Activated CD4-positive, alpha-beta T cell treated with anti-CD3 and anti-CD28 coated beads, Interleukin-2, amount 10 ng/mL, durations not matched to agents 7 days and 5 days (primary cell): ENCODE data around the gene NBEAL2. TPM values are rescaled to one million over a fixed set of nuclear protein-coding genes. Genes with fewer than 3 reads are reported as not detected.
"Not testable (repeated sequence)": the region's sequence is repeated elsewhere in the genome, so short reads cannot be mapped to it uniquely, and the experiment has no call there.

ENCODE experiments used
- CTCF ChIA-PET: fragments of 350-600 bp; sonication (Branson Sonifier 250); formaldehyde crosslinking; loops from one replicate; lab custom pipeline; 2021; ENCODE audit warnings: antibody characterized with exemption; lab: Charles Lee
- POLR2A ChIA-PET: fragments of 350-600 bp; sonication (Branson Sonifier 250); formaldehyde crosslinking; loops from one replicate; lab custom pipeline; 2021; ENCODE audit warnings: antibody characterized with exemption; lab: Charles Lee
- DNase-seq: peaks from one replicate; pipeline ENCODE4 v3.0.0-alpha.2; 2020
- H3K27ac Mint-ChIP-seq: one replicate; pipeline ENCODE4 v1.8.0; 2021; ENCODE audit warnings: mild to moderate bottlenecking, moderate library complexity, mixed read lengths
- H3K27me3 Mint-ChIP-seq: one replicate; pipeline ENCODE4 v1.8.0; 2021; ENCODE audit warnings: mixed read lengths
- H3K36me3 Mint-ChIP-seq: one replicate; pipeline ENCODE4 v1.8.0; 2021; ENCODE audit warnings: low read depth, mixed read lengths
- H3K4me1 Mint-ChIP-seq: one replicate; pipeline ENCODE4 v1.8.0; 2021; ENCODE audit warnings: mixed read lengths
- H3K4me3 Mint-ChIP-seq: one replicate; pipeline ENCODE4 v1.8.0; 2021; ENCODE audit warnings: mild to moderate bottlenecking, moderate library complexity, mixed read lengths
- H3K9me3 Mint-ChIP-seq: one replicate; pipeline ENCODE4 v1.8.0; 2021; ENCODE audit warnings: mixed read lengths
- total RNA-seq, 2 experiments: library from RNA; stranded (reverse); gene quantifications; one replicate each; pipeline ENCODE4 v1.2.3, GENCODE V29; 2021

Gene NBEAL2
- total RNA-seq, 2 experiments from 2014 or later: 194 to 212 TPM

DNA sequence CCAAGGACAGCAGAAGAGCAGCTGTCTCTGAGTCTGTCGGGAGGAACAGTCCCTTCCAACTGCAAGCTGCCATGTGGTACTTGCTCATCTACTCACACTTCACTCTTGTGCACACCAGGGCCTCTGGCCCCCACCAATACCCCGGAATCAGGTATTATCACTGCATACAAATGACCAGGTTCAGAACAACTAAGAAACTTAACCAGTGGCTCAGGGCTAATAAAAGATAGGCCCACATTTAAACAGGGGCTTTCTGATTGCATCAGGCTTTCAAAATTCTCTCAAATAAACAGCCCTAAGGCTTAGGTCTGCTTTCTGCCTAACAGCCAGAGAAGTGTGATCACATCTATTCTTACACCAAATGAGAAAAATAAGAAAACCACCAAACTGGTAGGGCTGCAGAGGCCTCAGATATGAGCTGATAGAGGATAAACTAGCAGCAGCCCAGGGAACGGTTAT, 23.6 kb upstream of the NBEAL2 start:
- Mint-ChIP-seq H3K27me3 (no peaks in the 10 kb centered on the region), H3K9me3 (no peaks in the 10 kb centered on the region), H3K36me3 (peaks cover 34% of the 10 kb centered on the region), H3K27ac (peak overlapping the region; percentile 86), H3K4me3 (no peak overlapping the region), H3K4me1 (peaks cover 87% of the 10 kb centered on the region)
- ChIA-PET POLR2A (no interaction called here), CTCF (interaction anchor here (1.0 to 1.4 kb wide), 5 partner anchors 8 to 26 kb away, joined by 3 to 5 read pairs (median 4); no protein-coding TSS in a partner anchor)
- no peak for DNase-seq

- Mint-ChIP-seq H3K36me3 (peaks cover 29% of the 10 kb centered on the region), H3K9me3 (no peaks in the 10 kb centered on the region), H3K4me3 (no peak overlapping the region), H3K27me3 (no peaks in the 10 kb centered on the region), H3K4me1 (peaks cover 87% of the 10 kb centered on the region), H3K27ac (no peak overlapping the region)
- no peak for DNase-seq
- ChIA-PET POLR2A (no interaction called here), CTCF (interaction anchor here (0.8 to 1.4 kb wide), 2 partner anchors 20 to 27 kb away, joined by 3 to 4 read pairs; no protein-coding TSS in a partner anchor)
These were observed 22.2 kb upstream of the NBEAL2 start for GRCh38 chr3:46957092-46957820.

DNA sequence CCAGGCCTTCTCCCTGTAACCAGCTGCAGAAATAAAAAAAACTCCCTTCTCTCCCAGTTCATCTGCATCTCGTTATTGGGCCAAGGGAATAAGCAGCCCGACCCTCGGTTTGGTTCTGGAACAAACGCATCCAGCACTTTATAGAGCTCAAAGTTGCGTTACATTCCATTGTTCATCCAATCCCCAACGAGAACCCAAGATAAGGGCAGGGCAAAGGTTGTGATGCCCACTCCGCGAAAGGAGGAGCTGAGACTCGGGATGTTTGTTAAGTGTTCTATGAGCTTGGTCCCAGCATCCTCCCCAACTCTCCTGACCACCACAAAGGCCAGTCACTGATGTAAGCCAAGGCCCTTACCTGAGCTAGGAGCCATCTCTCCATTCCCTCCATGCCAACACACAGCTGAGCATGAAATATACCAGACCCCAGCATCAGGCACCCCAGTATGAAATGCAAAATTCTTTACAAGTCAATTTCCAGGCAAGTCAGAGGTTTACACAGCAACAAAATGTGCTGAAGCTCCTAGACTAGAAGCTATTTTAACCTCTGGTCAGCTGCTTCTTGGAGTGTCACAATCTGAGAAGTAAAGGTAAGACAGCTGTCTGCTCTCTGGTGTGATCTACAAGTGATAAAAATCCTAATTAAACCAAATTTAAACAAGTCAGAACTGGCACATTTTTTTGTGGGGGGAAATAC, 20.9 kb upstream of the NBEAL2 start:
- H3K27me3 Mint-ChIP-seq: no peaks in the 10 kb centered on the region
- no peak overlapping the region for H3K4me3 Mint-ChIP-seq
- ChIA-PET POLR2A (interaction anchor here (0.5 kb wide), 1 partner anchor 9 kb away, joined by 4 read pairs; no protein-coding TSS in a partner anchor), CTCF (interaction anchor here (0.7 to 2.2 kb wide), 9 partner anchors 10 to 206 kb away, joined by 3 to 11 read pairs (median 4); no protein-coding TSS in a partner anchor)
- no peak overlapping the region for H3K27ac Mint-ChIP-seq
- H3K9me3 Mint-ChIP-seq: peaks cover 2% of the 10 kb centered on the region
- H3K36me3 Mint-ChIP-seq: peaks cover 39% of the 10 kb centered on the region
- peaks cover 85% of the 10 kb centered on the region for H3K4me1 Mint-ChIP-seq
- no peak for DNase-seq

DNA sequence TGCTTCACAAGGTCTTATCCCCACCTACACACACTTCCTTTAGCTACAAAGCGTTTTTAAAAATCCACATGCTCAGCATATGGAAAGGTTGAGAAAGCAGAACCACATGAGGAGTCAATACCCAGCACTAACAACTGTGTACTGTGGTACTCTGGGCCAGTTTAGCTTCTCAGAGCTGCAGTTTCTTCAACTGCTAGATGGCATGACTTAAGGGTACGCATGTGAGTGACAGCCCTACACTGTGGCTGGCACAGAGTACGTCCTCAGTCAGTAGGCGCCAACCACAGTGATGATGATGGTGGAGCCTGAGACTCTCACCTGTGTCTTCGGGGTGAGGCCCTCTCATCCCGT, 20.3 kb upstream of the NBEAL2 start:
- CTCF ChIA-PET: interaction anchor here (1.0 to 2.2 kb wide), 8 partner anchors 9 to 206 kb away, joined by 3 to 11 read pairs (median 4); no protein-coding TSS in a partner anchor
- H3K9me3 Mint-ChIP-seq: peaks cover 2% of the 10 kb centered on the region
- peaks cover 42% of the 10 kb centered on the region for H3K36me3 Mint-ChIP-seq
- no peak for DNase-seq
- POLR2A ChIA-PET: interaction anchor here (0.5 kb wide), 1 partner anchor 9 kb away, joined by 4 read pairs; no protein-coding TSS in a partner anchor
- H3K4me1 Mint-ChIP-seq: peaks cover 79% of the 10 kb centered on the region
- H3K27me3 Mint-ChIP-seq: no peaks in the 10 kb centered on the region
- H3K27ac Mint-ChIP-seq: peak overlapping the region; percentile 46
- no peak overlapping the region for H3K4me3 Mint-ChIP-seq

- peaks cover 2% of the 10 kb centered on the region for H3K9me3 Mint-ChIP-seq
- ChIA-PET POLR2A (no interaction called here), CTCF (interaction anchor here (0.8 to 2.2 kb wide), 5 partner anchors 8 to 40 kb away, joined by 3 to 11 read pairs (median 3); no protein-coding TSS in a partner anchor)
- H3K4me1 Mint-ChIP-seq: peaks cover 70% of the 10 kb centered on the region
- DNase-seq: no peak
- H3K27ac Mint-ChIP-seq: peak overlapping the region; percentile 46
- H3K27me3 Mint-ChIP-seq: no peaks in the 10 kb centered on the region
- peaks cover 38% of the 10 kb centered on the region for H3K36me3 Mint-ChIP-seq
- H3K4me3 Mint-ChIP-seq: no peak overlapping the region
These were observed 19.3 kb upstream of the NBEAL2 start for GRCh38 chr3:46960081-46960701.

- peak overlapping the region; percentile 16 for H3K27ac Mint-ChIP-seq
- no peaks in the 10 kb centered on the region for H3K27me3 Mint-ChIP-seq
- CTCF ChIA-PET: interaction anchor here (0.8 to 1.5 kb wide), 2 partner anchors 32 to 40 kb away, joined by 3 read pairs; no protein-coding TSS in a partner anchor
- H3K4me3 Mint-ChIP-seq: no peak overlapping the region
- peaks cover 70% of the 10 kb centered on the region for H3K4me1 Mint-ChIP-seq
- peaks cover 2% of the 10 kb centered on the region for H3K9me3 Mint-ChIP-seq
- peaks cover 41% of the 10 kb centered on the region for H3K36me3 Mint-ChIP-seq
- DNase-seq: no peak
- POLR2A ChIA-PET: no interaction called here
These were observed 18.6 kb upstream of the NBEAL2 start for GRCh38 chr3:46960835-46961234.

DNA sequence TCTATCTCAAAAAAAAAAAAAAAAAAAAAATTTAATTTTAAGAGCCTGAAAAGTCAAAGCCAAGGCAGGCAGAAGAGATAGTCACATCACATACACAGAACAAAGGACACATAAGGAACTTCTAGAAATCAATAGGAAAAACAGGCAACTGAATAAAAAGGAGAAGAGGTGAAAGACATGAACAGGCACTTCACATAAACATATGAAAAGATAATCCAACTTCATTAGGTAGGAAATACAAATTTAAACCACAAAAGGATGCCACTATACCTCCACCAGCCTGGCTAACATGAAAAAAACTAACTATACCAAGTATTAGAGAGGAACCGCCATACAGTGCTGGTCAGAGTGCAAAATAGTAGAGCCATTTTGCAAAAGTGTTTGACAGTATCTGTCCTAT, 17.0 kb upstream of the NBEAL2 start:
- H3K27ac Mint-ChIP-seq: no peak overlapping the region
- ChIA-PET POLR2A (no interaction called here), CTCF (no interaction called here)

DNA sequence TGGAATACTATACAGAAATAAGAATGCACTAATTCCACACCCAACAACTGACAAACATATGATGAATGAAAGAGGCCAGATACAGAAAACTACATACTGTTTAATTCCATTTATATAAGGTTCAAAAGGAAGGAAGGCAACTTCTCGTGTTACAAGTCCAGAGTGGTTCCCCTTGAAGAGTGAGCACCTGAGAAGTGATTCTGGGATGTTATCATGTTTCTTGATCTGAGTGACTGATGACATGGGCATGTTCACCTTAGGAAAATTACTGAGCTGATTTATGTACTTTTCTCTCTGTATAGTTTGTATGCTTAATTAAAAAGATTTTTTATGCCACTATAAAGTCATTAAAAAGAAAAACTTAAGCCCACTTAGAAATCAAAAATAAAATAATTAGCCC, 16.5 kb upstream of the NBEAL2 start:
- CTCF ChIA-PET: no interaction called here

More for the DNA sequence above, 17.0 kb upstream of the NBEAL2 start:
- H3K9me3 Mint-ChIP-seq: peaks cover 2% of the 10 kb centered on the region
- H3K36me3 Mint-ChIP-seq: peaks cover 50% of the 10 kb centered on the region
- peaks cover 73% of the 10 kb centered on the region for H3K4me1 Mint-ChIP-seq
- H3K4me3 Mint-ChIP-seq: no peak overlapping the region
- no peaks in the 10 kb centered on the region for H3K27me3 Mint-ChIP-seq
- DNase-seq: no peak

GRCh38 chr3:46964038-46964590, 15.4 kb upstream of the NBEAL2 start:
- Mint-ChIP-seq H3K36me3 (peaks cover 47% of the 10 kb centered on the region), H3K4me1 (peaks cover 75% of the 10 kb centered on the region)
- CTCF ChIA-PET, DNase-seq, H3K9me3 Mint-ChIP-seq, H3K27me3 Mint-ChIP-seq, H3K27ac Mint-ChIP-seq, H3K4me3 Mint-ChIP-seq: not testable (repeated sequence)
- POLR2A ChIA-PET: interaction anchor here (0.6 kb wide), 1 partner anchor 49 kb away, joined by 3 read pairs; no protein-coding TSS in a partner anchor

More for the DNA sequence above, 16.5 kb upstream of the NBEAL2 start:
- Mint-ChIP-seq H3K9me3 (peaks cover 2% of the 10 kb centered on the region), H3K27ac (no peak overlapping the region), H3K27me3 (no peaks in the 10 kb centered on the region), H3K4me1 (peaks cover 76% of the 10 kb centered on the region), H3K36me3 (peaks cover 51% of the 10 kb centered on the region), H3K4me3 (no peak overlapping the region)
- no peak for DNase-seq
- POLR2A ChIA-PET: no interaction called here

GRCh38 chr3:46965151-46965550, 14.3 kb upstream of the NBEAL2 start:
- no peak for DNase-seq
- Mint-ChIP-seq H3K27me3 (no peaks in the 10 kb centered on the region), H3K27ac (peak overlapping the region; percentile 10), H3K9me3 (peaks cover 2% of the 10 kb centered on the region), H3K4me3 (no peak overlapping the region), H3K36me3 (peaks cover 41% of the 10 kb centered on the region), H3K4me1 (peaks cover 74% of the 10 kb centered on the region)
- CTCF ChIA-PET: interaction anchor here (1.1 to 1.5 kb wide), 3 partner anchors 9 to 15 kb away, joined by 3 to 5 read pairs (median 4); no protein-coding TSS in a partner anchor
- POLR2A ChIA-PET: no interaction called here

DNA sequence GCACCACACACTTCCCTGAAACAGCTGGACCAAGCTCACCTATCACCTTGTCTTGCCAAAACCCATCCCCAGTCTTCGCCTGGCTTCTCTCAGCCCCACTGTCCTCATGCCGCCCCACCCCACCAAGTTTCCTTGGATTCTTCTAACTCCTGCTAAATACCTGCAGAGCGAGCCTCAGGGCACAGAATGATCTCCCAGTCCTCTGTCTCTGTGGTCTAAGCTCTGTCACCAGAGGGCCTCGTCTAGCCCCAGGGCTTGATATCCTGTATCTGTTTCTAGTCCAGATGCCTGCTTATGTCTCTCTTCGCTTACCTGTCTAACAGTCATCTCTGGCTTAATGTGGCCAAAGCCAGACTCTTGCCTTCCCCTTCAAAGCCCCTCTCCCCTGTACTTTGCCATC, 12.7 kb upstream of the NBEAL2 start:
- H3K9me3 Mint-ChIP-seq: peaks cover 2% of the 10 kb centered on the region
- H3K27ac Mint-ChIP-seq: peak overlapping the region; percentile 22
- H3K4me3 Mint-ChIP-seq: no peak overlapping the region
- ChIA-PET POLR2A (interaction anchor here (0.5 to 0.7 kb wide), 2 partner anchors 13 to 164 kb away, joined by 3 read pairs; partner anchors contain the start of gene NBEAL2), CTCF (interaction anchor here (0.6 to 3.4 kb wide), 3 partner anchors 8 to 240 kb away, joined by 3 to 11 read pairs (median 3); no protein-coding TSS in a partner anchor)
- H3K36me3 Mint-ChIP-seq: peaks cover 42% of the 10 kb centered on the region
- no peaks in the 10 kb centered on the region for H3K27me3 Mint-ChIP-seq
- H3K4me1 Mint-ChIP-seq: peaks cover 76% of the 10 kb centered on the region
- no peak for DNase-seq
